Kidney glomerular epithelial cell (primary cell): ENCODE data around the gene TPRN.
A peak's percentile ranks its signal among the peaks of the same experiment; 100 is the strongest.

Source experiments
- DNase-seq: peaks from one replicate; lab custom pipeline; 2025; lab: John Stamatoyannopoulos, UW

The TPRN gene

DNA sequence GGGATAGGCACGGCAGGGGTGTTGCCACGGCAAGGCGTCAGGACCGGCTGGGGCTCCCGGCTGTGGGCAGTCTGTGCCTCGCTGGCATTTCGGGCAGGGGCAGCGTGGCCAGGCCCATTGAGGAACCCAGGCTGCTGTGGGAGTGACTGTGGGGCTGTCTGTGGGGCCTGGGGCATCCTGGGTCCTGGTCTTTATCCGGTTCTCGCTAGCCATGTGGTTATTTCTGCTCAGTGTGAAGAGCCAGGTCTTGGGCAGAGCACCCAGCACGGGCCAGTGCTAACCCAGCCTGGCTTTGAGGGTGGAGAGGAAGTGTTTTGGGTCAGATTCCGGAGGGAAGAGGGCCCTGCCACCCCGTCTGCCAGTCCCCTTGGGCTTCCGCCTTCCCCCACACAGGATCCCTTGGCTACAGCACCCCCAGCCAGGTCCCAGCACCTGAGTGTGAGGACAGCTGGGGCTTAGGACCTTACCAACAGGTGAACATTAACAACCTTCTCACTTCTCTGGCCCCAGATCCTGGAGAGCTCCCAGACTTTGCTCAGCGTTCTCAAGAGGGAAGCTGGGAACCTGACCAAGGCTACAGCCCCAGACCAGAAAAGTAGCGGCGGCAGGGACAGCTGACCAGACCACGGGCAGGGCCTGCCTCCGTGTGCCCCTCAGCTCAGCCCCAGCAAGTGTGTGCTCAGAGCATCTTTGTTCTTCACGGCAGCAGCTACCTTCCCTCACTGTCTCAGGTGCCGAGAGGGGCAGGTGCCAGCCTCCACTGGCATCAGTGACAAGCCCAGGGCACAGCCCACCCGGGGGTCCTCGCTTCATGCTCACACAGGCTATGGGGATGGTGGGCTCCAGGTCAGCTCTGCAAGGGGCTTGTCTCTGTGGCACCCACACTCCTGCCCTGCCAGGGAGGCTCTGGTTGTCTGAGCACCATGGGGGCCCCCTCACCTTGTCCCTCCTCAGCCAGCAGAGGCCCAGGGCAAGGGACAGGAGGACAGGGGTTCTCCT is 10.9 kb downstream of the TPRN start:
- no peak for DNase-seq

DNA sequence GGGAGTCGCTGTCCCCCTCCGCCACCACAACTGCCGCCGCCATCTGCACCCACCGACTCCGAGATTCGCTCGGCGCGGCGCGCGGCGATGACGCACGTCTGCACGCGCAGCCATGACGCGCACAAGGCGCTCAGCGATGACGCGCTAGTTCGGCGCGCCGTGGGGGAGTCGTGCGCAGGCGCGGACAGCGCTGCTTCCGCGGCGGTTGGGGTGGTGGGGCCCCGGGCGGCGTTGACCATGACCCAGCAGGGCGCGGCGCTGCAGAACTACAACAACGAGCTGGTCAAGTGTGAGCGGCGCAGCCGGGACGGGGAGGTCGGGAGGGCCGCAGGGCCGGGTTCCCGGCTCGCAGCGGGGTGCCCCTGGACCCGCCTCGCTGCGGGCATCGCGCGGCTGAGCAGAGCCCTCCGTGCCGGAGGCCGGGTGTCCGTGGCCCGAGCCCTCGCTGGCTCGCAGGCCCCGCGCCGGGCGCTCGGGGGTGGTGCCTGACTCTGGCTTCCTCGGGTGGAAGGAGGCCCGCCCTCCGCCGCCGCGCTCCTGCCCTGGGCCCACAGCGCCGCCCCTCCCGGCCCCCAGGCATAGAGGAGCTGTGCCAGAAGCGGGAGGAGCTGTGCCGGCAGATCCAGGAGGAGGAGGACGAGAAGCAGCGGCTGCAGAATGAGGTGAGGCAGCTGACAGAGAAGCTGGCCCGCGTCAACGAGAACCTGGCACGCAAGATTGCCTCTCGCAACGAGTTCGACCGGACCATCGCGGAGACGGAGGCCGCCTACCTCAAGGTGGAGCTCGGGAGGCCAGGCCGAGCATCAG is 11.8 kb downstream of the TPRN start, which contains the start of the genes ANAPC2 and SSNA1:
ANAPC2 (minus strand) TSS at position 71 of the 807 bp plus-strand sequence; CDS start at position 43, 28 bp downstream.
SSNA1 (plus strand) TSS at position 187 of the 807 bp plus-strand sequence; CDS start at position 238, 51 bp downstream.
- peak; percentile 77 for DNase-seq

DNA sequence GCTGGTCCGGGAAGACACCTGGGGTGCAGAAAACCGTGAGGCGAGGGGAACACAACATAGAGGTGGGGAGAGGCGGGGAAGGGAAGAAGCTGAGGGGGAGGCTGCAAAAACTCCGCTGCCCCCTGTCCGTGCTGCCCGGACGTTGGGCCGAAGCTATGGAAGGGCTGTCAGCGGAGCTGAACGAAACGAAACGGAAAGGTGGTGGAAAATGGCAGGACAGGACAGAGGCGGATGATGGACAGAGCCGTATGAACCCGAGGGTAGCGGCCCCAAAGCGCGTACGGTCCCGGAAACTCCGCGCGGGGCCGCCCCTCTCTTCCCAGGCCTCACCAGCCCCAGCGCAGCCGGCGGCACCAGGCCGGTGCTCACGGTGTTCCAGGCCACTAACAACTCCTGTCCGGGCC is 12.5 kb downstream of the TPRN start:
- no peak for DNase-seq

DNA sequence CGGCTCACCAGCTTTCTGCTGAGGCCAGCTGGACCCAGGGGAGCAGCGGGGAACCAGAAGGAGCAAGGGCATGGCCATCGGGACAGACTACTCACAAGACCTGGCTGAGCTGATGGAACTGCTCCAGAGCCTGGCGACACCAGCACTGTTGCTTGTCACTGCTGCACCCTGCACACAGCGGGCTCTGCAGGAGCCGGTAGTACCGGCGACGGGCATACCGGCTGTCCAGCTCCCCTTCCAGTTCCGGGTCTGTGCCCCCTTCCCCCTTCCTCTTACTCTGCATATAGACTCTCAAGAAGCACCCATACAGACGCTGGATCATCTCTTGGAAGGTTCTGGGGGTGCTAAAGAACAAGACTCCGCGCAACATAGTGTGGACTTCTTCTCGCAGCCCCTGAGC is 13.2 kb downstream of the TPRN start:
- no peak for DNase-seq

DNA sequence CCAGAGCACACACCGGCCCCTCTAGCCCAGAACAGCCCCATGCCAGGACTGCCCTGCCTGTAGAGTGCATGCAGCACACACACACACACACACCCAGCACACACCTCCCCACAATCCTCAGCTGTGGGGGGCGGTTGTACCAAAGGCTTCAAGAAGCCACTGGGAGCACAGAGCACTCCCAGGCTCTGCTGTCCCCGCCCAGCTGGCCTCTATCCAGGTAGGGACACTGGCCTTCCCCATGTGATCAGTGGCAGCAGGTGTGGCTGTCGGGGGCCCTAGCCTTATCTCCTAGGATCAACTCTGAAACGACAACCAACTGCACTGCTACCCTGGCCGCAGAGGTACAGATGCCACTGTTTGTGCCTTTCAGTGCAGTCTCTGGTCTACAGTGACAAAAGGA is 14.2 kb downstream of the TPRN start:
- no peak for DNase-seq

DNA sequence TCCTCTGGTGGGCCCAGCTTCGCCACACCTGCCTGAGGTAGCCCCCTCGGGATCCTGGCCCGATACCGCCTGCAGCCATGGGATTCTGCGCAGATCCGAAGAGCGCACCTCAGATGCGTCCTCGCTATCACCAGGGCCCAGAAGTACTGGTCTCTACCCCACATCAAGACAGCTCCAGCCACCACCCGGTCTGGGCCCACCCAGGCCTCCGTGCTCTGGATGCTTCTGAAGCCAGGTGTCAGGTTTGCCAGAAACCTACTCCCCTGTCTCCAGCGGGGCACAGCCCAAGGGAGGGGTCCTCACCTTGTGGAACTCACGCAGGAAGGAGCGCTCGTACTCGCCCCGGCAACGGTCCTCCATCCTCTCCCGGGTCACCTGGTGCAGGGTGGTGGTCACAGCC is 14.6 kb downstream of the TPRN start:
- no peak for DNase-seq

DNA sequence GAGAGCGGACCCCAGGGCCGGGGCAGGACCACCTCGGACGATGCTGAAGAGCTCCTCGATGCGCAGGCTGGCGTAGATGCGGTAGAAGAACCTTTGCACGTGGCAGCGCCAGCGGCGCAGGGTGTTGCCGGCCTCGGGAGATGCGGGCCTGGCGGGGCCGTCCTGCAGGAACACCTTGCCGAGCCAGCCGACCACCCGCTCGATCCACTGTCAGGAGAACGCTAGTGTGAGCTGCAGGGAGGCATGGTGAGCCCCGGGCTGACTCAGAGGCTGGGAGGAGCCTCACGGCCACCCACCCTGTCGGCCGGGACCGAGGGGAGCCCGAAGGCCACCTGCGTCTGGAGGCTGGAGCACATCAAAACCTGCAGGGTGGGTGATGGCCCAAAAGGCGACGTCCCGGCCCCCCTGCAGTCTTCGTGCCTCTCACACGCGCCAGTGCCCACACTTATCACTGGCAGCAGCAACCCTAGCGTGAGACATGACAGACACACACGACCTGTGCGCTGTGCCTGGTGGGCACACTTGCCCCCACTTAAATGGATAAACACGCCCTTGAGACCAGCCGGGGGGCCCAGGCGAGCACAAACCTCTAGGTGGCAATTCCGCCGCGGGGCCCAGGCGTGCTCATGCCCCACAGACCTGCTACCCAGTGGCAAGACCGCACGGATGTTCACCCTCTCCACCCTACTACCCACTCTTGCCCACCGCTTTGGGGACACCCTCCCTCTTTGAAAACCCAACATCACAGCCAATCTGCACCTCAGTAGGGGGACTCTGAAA is 15.5 kb downstream of the TPRN start:
- no peak for DNase-seq

DNA sequence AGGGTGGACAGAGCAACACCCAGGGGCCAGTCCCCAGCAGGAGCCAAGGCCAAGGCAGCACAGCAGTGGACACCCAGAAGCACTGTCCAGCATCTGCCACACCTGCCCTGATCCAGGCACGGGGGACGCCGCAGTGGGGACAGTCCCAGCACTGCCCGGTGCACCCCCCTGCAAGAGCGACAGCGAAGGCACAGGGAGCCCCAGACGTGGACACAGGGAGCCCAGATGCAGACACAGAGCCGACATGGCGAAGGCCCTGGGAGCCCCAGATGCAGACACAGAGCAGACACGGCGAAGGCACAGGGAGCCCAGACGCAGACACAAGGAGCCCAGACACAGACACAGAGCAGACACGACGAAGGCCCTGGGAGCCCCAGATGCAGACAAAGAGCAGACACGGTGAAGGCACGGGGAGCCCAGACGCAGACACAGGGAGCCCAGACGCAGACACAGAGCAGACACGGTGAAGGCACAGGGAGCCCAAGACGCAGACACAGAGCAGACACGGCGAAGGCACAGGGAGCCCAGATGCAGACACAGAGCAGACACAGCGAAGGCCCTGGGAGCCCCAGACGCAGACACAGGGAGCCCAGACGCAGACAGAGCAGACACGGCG is 16.5 kb downstream of the TPRN start:
- DNase-seq = no peak

DNA sequence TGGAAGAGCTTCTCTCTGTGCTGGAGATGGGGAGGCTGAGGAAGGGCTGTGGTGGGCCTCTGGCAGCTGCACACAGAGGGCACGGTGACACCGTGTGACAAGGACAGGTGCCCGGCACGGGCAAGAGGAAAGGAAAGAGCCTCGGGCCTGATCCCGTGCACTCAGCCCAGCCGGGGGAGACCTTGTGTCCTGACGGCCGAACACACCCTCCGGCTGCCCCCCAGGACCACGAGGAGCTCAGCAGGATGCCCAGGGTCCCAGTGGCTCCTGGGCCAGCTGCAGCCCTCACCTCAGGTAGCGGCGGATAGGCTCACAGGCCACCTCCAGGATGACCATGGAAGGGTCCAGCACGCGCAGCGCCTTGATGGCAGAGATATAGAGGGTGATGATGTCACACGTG is 17.7 kb downstream of the TPRN start:
- DNase-seq = no peak

DNA sequence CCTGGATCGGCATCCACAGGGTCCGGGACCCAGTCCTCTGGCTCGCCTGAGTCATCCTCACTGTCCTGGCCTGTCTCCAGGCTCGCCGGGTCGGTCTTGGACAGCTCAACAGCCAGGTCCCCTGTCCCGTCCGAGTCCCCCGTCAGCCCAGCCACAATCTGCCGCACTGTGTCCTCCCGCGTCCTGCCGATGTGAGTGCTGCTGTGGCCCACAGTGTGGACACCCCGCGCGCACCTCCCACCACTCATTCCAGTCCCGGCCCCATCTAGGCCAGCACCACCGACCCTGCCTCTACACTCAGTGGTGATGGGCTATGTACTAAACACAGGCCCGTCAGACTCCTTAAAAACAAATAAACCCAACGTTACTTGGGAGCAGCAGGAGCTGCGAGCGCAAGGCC is 18.9 kb downstream of the TPRN start:
- no peak for DNase-seq

DNA sequence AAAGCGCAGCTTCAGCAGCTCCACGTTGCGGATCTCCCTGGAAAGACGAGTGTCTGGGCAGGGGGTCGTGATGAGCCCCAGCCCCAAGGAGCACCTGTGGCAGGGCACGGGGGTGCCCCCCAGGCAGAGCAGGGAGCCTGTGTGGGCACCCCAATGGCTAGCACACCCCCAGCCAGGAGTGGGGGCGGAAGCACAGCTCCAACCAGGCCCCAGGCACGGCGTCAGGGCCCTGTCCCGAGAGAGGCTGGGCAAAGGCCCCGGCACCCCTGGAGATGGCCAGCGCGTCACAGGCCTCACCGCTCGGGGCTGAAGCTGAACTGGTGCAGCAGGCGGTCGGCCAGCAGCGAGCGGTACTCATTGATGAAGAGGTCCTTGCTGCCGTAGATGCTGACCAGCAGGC is 20.1 kb downstream of the TPRN start:
- DNase-seq = no peak

DNA sequence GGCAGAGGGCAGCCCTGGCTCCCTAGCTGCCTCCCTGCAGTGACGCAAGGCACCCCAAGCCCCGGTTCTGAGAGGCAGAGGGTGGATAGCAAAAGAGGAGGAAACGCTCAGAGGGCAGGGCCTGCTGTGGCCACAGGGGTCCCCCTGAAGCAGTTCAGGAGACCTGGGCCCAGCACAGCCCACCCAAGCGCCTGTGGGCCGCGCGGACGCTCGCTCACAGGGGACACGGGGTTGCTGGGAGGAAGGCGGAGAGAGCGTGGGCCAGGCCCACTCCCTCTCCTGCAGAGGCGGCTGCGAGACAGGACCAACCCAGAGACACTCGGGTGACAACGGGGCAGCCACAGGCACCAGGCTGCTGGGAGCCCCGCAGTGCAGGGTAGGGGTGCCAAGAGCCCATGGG is 20.8 kb downstream of the TPRN start:
- DNase-seq = no peak

DNA sequence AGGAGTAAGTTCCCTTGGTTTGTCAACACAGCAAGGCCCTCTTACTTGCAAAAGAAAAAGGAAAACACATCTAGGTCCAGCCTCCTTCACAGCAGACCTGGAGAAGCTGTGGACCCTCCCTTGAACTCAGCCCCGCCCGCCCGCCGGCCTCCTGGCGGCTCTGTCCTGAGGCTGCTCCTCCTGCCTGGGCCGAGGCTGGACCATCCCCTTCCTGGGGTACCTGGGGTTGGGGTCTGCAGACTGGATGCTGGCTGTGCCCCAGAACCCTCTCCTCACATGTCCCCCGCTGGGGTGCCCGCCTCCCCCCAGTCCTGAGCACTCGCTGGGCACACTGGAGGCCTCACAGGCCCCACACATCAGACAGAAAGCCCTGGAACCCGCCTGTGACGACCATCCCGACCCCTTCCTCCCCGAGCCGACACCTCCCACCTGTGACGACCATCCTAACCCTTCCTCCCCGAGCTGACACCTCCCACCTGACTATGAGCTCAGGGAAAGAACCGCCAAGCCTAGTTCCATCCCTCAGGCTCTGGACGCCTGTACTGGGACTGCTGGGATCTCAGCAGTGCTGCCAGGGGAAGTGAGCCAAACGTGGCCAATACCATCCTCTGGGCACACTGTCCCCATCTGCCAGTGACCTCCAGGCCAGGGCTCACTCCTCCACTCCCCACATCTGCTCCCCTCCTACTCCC is 21.5 kb downstream of the TPRN start:
- no peak for DNase-seq

DNA sequence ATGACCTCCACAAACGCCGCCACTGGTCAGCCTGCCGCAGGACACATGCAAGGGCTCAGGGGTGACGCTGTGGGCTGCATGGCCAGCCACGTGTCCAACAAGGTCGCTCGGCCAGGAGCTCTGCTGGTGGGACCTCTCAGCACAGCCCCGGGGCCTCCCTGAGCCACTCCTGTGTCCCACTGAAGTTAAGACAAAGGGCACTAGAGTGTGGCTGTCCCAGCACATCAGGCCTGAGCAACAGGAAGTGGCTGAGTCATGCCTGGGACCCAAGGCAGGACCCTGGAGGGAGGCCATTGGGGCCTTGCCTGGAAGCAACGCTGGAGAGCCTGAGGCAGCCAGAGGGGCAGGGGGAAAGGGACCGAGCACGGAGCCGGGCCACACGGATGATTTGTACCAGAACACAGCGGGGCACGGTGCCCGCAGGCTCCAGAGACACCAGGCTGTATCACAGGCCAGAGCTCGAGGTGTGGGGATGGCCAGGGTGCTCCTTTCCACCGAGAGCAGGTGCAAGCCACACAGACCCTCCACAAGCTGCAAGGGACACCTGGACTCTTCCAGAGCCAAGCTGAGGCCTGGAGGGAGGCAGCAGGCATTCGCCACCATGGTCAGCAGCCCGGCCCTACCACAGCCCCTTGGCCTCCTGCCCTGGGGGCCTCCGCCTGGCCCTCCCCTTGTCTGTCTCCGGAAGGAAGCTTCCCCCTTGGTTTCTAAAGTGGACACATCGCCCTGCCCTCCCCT is 22.2 kb downstream of the TPRN start:
- DNase-seq = no peak

DNA sequence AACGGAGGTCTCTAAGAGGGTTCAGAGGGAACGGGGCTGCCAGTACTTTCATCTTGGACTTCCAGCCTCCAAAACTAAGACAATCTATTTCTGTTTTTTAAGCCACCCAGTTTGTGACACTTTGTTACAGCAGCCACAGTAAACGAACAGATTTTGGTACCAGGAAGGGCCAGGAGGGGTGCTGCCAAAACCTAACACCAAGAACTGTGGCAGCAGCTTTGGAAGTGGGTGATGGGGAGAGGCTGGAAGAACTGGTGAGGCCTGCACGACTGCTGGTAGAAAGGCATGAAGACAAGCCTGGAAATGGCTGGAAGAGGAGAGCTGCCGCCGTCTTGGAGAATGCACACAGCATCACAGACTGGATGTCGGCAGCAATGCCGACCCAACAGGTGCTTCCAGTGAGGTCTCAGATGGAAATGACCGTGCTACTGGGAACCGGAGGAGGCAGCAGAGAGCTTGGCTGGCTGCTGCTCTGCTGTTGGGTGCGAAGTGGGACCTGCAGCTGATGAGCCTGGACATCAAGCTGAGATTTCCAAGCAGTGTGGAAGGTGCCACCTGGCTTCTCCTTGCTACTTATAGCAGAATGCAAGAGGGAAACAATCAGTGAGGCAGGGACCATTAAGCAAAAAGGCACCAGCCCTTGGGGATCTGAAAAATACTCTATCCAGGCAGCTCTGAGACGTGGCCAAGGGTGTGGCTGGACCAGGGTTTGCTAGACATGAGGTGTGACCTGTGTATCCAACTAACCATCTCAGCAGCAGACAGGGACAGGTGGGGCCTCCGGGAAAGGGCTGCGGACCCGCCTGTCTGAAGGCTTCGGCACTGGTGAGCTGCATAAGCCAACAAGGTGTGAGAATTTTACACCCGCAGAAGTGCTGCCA is 24.0 kb downstream of the TPRN start:
- DNase-seq = no peak

DNA sequence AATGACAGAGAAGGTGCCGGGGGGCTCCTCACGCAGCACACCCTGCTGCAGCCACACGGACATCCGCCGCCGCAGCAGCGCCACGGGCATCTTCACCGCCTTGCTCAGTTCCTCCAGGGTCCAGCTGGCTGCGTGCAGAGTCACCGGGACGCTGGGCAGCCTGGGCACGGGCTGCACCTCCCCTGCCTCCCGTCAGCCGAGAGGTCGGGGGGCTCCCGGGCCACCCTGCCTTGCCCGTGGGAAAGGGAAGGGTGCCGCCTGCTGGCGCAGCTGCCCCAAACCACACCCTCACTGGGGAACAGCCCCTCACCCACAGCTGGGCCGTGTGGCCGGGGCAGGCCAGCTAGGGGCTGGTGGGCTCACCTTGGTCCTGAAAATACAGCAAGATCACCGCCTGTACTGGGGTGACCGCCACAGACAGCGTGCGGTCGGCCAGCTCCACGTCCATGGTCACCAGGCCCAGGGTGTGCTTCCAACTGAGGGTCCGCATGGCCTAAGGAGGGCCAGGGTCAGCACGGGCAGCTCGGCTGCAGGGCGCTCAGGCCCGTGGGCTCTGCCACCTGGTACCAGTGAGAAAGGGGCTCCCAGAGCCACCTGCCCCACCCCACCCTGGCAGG is 25.1 kb downstream of the TPRN start:
- no peak for DNase-seq

DNA sequence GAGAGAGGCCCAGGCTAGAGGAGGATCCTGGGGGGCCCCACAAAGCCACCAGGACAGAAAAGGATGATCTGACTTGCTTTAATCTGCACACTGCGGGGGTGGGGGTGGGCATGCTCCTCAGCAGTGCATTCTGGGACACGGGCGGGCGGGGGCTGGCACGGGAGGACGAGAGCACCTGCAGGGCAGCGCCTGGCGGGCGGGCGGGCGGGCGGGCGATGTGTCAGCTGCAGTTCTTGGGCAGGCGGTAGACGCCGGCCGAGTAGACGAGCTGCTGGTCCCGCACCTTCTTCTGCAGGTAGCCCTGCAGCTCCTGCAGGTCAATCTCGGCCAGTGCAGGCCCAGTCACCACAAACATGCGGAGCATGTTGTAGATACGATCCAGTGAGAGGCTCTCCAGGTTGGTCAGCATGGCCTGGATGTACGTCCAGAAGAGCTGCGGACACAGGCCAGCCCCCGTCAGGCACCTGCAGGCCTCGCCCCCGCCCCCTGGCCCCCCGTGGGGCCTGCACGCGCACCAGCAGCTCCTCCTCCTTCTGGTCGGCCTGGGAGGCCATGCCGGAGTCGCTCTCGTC is 25.7 kb downstream of the TPRN start:
- DNase-seq = no peak
